HK-2 (cell line): ENCODE data around the gene FAM229A.
"Not testable (repeated sequence)": the region's sequence is repeated elsewhere in the genome, so short reads cannot be mapped to it uniquely, and the experiment has no call there.

Source experiments
- DNase-seq: peaks from one replicate; pipeline ENCODE4 v3.0.0-alpha.2; 2018; ENCODE audit not compliant: unreplicated experiment

Gene FAM229A

DNA sequence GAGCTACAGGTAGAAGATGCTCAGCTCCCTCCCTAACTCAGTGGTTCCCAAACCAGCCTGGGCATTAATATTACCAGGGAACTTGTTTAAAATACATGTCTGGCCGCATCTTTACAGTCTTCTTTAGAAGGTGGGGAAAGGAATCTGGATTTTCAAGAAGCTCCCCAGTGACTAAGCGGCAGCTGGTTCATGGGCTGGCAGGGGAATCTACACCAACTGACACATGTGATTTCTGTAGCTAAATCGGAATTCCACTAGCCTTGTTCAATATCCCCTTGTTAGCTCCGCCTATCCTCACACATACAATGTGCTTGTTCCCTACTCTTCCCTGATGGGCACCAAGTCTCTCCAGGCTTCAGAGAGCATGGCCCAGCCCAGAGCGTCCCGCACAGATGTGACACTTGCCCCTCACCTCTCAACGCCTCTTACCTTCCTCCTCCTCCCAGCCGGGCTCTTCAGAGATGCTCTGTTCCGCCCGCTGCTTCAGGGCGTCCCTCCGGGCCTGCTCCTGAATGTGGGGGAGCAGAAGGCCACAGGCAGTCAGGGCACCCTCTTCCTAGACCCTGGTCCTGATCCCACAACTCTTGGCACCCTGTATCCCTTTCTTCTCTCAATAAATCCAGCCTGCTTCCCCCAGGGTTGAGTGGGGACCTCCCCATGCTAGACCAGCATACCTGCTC is 15.4 kb upstream of the FAM229A start:
- DNase-seq, result no peak

DNA sequence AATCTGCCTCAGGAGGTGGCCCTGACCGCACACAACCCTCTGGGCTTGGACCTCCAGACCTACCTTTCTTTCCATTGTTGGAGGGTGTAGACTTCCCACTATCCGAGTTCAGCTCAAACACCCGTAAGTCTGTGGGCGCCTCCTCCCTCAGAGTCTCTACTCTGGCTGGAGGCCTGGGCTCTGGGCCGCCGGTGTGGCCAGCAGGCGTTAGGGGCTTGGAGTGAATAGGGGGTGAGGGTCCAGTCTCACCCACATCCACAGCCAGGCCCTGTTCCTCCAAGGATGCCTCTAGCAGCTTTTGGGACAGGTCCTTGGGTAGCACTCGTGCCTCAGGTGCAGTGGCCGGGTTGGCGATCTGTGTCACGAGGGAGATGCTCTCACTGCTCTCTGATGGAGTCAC is 13.9 kb upstream of the FAM229A start:
- no peak for DNase-seq

DNA sequence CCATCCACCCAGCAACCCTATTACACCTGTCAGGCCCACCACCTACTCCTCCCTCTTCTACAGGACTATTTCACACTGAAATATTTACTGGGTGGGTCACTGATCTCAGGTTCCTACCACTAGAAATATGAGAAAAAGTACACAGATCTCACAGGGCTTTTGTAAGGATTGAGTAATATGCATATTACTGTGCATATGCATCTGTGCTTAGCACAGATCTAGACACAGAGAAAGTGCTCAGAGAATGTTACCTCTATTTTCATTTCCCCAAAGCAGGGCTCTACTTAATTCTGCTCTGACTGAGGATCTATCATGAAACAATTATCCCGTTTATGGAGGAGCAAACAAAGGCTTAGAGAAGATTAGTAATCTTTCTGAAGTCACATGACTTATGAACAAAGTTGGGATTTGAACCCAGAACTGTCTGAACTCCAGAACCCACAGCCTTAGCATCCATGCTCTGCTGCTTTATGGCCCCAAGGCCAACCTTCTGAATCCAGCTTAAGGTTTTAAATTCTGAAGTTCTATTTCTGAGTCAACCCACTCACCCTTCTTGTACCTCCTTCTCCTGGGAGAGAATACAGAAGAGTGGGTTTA is 11.8 kb upstream of the FAM229A start:
- DNase-seq, result no peak

DNA sequence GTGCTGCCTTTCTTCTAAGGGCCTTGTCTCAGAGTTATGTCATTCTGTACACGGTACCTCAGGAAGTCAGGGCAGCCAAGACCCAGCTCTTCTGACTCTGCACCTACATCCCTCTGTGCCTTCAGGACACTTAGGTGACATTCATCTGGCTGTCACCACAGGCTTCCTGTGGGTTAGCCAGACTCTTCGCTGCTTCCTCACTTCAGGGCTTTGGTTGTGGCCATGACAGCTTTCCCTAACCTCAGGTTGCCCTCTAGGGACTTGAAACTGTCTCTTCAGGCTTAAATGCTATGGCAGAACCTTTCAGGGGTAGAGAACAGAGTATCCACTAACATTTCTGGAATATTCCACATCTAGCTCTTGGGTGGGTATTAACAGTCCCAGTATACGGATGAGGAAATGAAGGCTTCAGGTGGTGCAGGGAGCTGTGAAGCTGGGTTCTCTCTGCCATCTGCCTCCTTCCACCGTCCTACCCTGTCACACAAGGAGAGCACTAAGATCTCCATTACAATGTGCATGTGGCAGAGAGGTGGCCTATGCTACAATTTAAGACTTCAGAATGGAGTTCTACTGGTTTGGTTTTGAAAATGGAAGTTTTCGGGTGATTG is 10.0 kb upstream of the FAM229A start:
- no peak for DNase-seq

DNA sequence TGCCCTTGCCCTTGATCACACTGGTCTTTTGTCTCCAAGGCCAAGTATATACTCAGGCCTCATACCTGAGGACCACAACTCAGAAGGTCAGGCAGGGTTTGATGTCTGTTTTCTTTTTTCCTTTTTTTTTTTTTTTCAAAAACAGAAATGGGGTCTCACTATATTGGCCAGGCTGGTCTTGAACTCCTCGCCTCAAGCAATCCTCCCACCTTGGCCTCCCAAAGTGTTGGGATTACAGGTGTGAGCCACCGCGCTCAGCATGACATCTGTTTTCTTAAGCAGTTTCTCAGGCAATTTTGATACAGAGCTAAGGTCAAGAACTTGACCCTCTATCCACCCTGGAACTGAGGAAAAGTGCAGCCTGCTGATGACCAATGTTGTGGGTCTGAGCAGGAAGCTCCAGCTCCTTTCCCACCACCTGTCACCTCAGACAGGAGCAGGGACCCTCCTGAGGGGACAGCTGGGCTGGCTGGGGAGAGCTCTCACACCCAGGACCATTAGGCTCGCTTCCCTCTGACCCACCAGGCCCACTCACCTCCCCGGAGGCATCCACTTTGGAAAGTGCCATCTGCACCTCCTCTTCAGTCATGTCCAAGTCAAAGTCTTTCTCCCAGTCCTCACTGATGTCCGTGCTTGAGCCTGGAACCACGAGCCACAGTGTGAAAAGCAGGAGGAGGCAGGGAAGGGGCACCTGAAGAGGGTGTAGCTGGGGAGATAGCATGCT is 5.8 kb upstream of the FAM229A start:
- DNase-seq, result no peak

DNA sequence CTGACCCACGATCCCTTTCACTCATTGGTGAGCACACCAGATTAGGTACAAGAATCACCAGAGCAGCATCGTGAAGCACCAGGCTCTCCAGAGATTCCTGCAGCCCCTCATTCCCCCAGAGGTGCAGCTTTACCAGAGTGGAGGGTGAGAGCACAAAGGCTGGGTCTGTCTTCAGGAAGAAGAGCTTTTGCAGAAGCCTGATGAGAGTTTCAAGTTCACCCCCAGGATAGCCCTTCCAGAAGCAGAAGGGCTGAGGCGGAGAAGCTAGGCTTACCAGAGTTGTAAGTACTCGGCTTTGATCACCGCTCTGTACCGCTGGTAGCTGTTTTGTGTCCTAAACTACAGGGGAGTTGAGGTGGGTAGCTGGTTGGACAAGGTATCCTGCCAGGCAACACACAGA is 3.2 kb upstream of the FAM229A start:
- no peak for DNase-seq

DNA sequence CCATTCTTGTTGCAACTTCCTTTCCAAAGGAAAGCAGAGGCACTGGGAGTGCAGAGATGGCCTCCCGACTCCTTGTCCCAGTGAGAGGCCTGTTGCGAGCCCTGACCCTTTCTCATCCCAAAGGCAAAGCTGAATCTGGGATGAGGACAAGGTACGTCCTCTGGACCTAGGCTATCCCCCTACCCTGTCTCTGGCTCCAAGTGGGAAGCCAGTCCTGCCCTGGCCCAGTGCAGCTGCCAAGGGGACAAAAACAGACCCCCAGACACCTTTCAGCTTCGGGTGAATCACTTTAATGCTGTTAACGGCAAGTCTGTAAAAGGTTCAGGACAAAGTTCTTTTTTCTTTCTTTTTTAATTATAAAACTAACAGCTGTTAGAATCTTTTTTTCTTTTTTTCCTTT is 2.6 kb upstream of the FAM229A start:
- DNase-seq, result no peak

DNA sequence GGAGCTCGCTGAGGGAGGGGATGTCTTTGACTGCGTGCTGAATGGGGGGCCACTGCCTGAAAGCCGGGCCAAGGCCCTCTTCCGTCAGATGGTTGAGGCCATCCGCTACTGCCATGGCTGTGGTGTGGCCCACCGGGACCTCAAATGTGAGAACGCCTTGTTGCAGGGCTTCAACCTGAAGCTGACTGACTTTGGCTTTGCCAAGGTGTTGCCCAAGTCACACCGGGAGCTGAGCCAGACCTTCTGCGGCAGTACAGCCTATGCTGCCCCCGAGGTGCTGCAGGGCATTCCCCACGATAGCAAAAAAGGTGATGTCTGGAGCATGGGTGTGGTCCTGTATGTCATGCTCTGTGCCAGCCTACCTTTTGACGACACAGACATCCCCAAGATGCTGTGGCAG is 1.4 kb upstream of the FAM229A start:
- DNase-seq, result no peak

DNA sequence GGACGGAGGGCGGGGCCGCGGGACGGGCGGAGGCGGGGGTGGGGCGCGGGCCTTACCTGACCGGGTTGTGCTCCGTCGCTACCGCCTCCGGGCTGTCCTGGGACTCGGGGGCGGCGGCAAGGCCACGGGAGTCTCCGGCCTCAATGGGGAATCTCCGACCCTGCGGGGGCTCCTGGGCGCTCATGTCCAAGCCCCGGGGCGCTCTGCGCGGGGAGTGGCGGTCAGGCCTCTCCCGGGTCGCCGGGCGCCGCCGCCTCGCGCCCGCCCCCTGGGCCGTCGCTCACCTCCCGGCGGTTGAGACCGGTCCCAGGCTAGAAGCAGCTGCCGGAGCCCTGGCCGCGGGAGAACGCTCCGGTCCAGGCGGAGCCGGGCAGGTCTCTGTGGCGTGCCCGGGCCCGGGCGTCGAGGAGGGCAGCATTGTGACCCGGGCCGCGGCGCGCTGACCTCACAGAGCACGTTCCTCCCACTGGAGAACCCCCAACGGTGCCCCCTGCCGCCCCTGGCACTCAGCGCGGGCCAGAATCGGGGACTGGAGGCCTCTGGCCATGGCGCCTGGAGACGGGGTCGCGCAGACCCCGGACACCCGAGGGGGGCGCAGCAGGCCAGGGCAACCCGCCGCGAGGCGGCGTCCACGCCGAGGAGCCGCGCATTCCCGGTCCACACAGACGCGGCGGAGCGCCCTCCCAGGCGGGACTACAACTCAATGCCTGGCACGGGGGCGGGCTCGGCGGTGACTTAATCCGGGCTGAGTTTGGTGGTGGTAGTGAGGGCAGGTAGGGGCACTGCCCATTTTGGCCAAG is 411 bp downstream of the FAM229A start:
- DNase-seq, result peak; percentile 59

DNA sequence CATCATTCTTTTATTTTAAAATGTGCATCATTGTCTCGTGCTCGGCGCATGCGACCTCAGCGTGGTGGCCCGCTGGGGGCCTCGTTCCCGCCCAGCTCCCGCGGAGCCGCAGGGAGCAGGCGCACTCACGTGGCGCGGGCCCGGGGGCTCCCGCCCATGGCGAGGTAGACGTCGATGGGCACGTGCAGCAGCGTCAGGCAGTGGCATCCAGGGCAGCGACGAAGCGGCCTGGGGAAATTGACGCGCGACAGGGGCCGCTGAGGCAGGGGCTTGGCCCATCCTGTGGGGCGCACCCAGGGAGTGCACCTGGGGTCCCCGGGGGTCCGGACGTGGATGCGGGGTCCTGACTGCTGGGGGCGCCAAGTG is 994 bp downstream of the FAM229A start:
- DNase-seq, result no peak

DNA sequence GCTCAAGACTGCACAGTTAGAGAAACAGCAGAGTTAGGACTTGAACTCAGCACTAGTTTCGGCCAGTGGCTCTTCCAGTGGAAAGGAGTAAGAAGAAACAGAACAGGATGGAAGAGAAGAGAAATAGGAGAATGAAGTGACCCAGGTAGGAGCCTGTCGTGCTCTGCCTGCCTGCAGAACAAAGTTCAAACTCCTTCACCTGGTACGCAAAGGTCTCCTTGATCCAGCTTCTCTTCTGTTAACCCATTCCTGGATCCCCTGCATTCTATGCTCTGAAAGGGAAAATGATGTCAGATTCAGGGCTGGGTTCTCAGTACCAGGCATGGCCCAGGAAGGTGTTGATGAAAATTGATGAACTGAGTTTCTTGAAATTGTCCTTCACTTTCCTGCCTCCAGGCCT is 3.9 kb downstream of the FAM229A start:
- DNase-seq, result no peak

DNA sequence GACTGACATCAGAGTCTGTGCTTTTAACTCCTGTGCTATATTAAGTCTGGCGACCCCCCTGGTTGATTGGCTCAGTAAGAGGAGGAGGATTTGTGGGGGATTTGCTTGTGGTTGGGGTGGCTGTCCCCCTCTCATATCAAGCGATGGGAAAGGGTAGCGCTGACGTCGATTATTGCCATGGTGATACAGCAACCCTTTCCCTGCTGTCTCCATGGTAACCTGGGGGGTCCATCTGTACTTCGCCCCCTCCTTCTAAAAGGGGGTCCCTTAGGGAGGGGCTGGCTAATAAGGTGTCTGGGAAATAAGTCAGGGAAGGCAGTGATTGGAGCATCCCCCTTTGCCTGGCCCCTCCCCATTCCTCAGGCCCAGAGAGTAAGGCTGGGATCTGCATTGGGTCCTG is 4.7 kb downstream of the FAM229A start:
- DNase-seq, result no peak

DNA sequence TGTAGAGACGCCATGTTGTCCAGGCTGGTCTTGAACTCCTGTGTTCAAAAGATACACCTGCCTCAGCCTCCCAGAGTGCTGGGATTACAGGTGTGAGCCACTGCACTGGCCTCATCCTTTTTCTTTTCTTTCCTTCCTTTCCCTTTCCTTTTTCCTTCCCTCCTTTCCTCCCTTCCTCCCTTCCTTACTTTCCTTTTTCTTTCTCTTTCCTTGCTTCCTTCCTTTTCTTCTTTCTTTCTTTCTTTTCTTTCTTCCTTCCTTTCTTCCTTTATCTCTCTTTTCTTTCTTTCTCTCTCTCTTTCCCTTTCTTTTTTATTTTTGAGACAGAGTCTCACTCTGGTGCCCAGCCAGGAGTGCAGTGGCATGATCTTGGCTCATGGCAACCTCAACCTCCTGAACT is 5.8 kb downstream of the FAM229A start:
- DNase-seq, result no peak

DNA sequence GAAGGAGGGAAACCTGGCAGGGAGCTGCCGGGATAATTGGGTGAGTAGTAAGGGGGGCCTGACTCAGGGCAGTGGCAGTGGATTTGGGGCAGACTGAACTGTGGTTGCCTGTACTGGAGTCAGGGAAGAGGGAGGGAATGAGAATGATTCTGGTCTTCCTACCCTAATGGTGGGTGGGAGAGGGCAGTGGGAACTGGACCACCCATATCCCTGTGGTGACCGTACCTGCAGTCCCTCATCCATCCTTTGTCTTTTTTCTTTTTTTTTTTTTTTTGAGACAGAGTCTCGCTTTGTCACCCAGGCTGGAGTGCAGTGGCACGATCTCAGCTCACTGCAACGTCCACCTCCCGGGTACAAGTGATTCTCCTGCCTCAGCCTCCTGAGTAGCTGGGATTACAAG is 6.5 kb downstream of the FAM229A start:
- not testable (repeated sequence) for DNase-seq

DNA sequence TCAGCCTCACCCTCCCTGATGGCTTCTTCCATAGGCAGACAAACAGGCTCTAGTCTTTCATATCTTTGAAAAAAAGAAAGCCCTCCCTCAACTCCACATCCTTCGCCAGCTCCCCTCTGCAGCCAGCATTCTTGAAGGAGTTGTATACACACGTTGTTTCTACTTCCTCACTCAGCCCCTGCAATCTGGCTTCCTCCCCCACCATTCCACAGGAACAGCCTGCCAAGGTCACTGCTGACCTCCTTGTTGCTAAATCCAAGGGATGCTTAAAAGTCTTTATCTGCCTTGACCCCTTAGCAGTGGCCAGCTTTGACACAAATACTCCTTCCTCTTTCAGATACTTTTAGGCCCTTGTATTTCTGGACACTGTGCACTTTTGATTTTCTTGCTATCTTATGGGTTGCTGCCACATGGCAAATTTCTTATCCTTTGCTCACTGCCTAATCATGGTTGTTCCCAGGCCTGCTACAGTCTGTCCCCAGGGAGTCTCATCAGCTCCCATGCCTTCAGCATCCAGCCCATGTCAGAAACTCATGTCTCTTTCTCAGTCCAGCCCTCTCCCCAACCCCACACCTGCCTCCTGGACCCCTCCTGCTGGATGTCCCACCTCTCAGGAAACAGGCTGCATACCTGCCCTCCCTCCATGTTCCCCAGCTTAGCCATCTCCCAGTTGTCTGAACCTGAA is 8.3 kb downstream of the FAM229A start:
- no peak for DNase-seq

DNA sequence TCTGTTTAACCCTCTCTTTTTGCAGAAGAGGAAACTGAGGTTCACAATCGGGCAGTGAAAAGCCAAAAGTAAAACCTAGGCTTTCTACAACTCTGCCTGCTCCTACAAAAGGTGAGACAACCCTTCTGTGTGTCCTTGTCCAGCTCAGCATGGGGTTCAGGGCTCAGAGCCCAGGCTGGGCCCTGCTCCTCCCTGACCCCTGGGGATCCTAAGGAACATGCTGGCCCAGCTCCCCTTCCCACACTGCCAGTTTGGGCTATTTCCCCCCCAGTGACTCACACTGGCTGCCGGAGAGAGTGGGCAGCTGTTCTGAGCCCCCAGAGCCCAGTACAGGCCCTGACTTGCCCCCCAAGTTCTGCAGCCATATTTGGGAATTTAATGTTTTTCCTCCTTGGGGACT is 8.9 kb downstream of the FAM229A start:
- no peak for DNase-seq

DNA sequence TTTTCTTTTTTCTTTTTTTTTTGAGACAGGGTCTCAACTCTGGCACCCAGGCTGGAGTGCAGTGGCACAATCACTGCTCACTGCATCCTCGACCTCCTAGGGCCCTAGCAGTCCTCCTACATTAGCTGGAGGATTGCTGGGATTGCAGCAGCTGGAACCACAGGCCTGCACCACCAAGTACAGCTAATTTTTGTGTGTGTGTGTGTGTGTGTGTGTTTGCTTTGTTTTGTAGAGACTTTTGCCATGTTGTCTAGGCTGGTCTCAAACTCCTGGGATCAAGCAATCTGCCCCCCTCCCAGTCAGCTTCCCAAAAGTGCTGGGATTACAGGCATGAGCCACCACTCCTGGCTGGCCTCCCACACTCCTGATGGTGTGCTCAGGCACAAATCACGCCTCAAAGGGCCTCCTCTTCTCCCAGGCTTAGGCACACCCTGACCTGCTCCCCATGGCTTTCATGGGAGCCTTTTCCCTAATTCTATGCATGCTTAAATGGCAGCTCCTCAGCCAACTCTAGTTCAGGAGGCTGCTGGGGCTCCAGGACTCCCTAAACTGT is 9.4 kb downstream of the FAM229A start:
- DNase-seq, result no peak

DNA sequence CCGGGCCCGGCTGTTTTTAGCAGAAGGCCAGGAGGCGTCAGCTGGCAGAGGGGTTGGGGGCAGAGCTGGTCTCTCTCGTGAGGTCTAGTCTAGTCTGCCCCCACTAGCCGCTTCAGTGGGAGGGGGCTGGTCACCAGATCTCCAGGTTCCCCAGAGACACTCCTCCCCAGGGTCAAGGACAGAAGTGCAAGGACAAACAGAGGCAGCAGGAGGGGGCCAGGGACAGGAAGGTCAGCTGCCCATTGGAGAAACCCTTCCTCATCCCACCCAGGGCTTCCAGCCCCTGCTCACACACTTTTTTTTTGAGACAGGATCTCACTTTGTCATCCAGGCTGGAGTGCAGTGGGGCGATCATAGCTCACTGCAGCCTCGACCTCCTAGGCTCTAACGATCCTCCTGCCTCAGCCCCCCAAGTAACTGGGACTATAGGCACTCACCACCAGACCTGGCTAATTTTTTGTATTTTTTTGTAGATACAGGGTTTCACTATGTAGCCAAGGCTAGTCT is 10.0 kb downstream of the FAM229A start:
- no peak for DNase-seq

DNA sequence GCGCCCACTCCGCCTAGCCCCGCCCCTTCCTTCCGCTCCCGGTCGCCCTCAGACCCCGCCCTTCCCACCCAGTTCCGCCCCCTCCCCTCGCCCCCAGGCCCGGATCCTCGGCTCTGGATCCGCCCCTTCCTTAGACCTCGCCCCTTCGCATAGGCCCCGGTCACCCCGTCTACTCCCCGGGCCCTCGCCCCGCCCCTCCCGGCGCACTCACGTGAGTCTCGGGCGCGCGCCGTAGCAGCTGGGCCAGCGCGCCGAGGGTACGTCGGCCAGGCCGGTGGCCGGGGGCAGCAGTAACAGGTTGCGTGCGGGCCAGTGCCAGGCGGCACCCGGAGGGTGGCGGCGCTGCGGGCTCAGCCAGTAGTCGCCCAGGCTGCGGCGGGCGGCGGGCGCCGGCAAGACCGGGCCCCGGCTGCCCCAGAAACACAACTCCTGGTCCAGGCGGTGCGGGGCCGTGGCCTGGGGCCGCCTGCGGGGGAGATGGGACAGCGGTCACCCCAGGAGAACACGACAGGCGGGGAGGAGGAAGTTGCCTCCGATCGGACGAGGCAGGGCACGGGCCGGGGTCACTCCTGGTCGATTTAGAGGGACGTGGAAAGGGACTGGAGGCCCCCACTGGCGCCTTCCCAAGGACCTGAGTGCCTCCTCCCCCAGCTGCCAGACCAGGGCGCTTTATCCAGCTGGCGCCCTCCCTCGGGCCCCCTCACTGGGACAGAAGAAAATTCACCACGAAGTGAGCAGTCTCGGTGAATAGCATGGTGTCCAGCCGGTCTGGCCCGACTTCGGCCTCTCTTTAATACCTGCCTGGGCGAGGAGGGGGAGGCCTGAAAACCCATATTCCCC is 10.7 kb downstream of the FAM229A start:
- DNase-seq, result peak; percentile 93

DNA sequence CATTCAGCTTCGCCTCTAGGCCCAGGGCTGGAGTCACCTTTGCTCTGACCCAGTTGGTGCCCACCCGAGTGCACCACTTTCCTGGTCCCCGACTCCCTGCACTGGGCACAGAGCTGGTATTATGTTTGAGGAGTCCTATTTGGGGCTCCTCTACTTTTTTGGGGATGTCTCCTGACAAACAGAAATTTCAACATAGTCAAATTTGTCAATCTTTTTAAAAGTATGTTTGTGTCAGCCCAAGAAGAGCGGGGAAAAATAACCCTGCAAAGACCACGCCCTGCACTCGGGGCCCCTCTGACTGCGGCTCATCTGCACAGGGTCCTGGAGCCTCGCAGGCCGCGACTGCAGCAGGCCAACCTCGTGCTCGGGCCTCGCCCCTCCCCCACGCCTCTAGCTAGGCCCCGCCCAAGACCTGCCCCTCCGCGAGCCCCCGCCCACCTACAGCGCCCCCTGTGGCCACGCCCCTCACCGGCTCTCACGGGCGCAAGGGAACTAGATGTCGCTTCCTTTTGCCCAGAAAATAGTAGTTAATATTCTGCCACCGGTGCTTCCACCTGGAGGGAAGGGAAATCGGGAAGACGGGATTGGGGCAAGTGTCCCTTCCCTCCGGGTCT is 11.4 kb downstream of the FAM229A start:
- peak; percentile 86 for DNase-seq
